Activated T-cell treated with anti-CD3 and anti-CD28 coated beads, Interleukin-2, amount 50 U/mL, for 72 hours (primary cell): ENCODE results near the gene LYPD6B. TPM values are rescaled to one million over a fixed set of nuclear protein-coding genes. Genes with fewer than 3 reads are reported as not detected.

Experiments used
- ATAC-seq, 2 donors: fragments of 150-1000 bp; cut with Tn5 transposase; replicated peaks in 1 of 2; 2 replicates each; pipeline ENCODE4 v1.10.0; 2021; ENCODE audit warnings: moderate library complexity in 2 of 2, mild to moderate bottlenecking in 1 of 2
- DNase-seq, 2 donors: peaks; one replicate each; pipeline ENCODE4 v3.0.0; 2021 to 2022; ENCODE audit warnings: mixed read lengths in 1 of 2
- H3K27ac Mint-ChIP-seq: one replicate; pipeline ENCODE4 v1.8.0; 2022; ENCODE audit warnings: mild to moderate bottlenecking, moderate library complexity, mixed read lengths
- H3K27me3 Mint-ChIP-seq: one replicate; pipeline ENCODE4 v1.8.0; 2022; ENCODE audit warnings: low read depth, mixed read lengths
- H3K36me3 Mint-ChIP-seq, 2 donors: one replicate each; pipeline ENCODE4 v1.8.0; 2022; ENCODE audit warnings: mixed read lengths in 2 of 2, mild to moderate bottlenecking in 1 of 2; ENCODE audit not compliant: insufficient read depth in 2 of 2
- H3K4me1 Mint-ChIP-seq: one replicate; pipeline ENCODE4 v1.8.0; 2022; ENCODE audit warnings: low read depth, mixed read lengths
- H3K4me3 Mint-ChIP-seq, 2 donors: one replicate each; pipeline ENCODE4 v1.8.0; 2022; ENCODE audit warnings: mild to moderate bottlenecking in 2 of 2, mixed read lengths in 2 of 2, moderate library complexity in 2 of 2
- H3K9me3 Mint-ChIP-seq, 2 donors: one replicate each; pipeline ENCODE4 v1.8.0; 2022; ENCODE audit warnings: mixed read lengths in 2 of 2
- total RNA-seq, 2 donors: library from RNA; stranded (reverse); gene quantifications; one replicate each; pipeline ENCODE4 v1.2.3, GENCODE V29; 2022

Gene LYPD6B
- total RNA-seq, 2 donors from 2014 or later = not detected

DNA sequence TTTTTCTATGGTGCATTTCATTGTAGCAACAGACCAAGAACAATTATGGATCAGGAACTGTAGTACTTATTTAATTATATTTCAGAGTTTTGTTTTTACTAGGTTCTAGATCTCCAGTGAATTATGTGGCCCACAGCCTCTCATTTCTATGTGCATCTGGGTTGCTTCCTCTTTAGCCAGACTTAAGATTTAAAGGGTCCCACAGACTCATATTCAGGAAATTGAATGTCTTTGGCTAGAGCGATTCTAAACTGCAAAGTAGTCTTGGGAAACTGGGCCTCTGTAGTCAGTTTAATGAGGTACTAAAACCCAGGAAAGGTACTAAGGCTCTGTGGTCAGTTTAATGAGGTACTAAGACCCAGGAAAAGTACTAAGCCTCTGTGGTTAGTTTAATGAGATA, 94.4 kb downstream of the LYPD6B start:
- no peak for ATAC-seq
- Mint-ChIP-seq H3K9me3 (no peaks in the 10 kb centered on the region), H3K36me3 (no peaks in the 10 kb centered on the region), H3K4me3 (no peak overlapping the region), H3K27ac (no peak overlapping the region), H3K27me3 (peaks cover 5% of the 10 kb centered on the region), H3K4me1 (no peaks in the 10 kb centered on the region)
- no peak for DNase-seq

DNA sequence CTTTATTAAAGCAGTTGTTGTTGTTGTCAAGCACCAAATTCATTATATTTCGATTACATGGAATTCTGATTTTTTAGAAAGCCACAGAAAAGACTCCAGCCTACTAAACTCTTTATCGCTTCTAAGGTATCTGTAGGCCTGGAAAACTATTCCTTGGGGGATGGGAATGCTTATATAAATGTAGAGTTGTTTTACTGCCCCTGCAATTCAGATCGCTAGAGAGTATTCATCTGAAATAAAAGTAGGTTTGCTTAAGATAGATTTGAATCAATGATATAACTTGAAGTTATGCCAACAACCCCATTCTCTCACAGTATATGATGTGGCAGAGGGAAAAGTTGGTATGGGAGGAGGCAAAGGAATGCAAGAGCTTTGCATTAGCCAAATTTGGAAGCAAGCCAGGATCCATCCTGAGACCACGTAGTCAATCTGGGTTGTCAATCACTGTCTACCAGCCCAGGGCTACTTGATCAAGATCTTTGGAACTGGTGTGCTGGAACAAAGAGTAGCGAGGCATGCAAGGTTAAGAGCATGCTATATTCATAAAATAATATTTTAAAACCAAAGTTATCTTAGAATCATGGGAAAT, 95.9 kb downstream of the LYPD6B start:
- H3K27me3 Mint-ChIP-seq = peaks cover 5% of the 10 kb centered on the region
- H3K36me3 Mint-ChIP-seq = no peaks in the 10 kb centered on the region
- H3K27ac Mint-ChIP-seq = no peak overlapping the region
- H3K9me3 Mint-ChIP-seq = no peaks in the 10 kb centered on the region
- H3K4me1 Mint-ChIP-seq = no peaks in the 10 kb centered on the region
- no peak for DNase-seq
- no peak overlapping the region for H3K4me3 Mint-ChIP-seq
- no peak for ATAC-seq

DNA sequence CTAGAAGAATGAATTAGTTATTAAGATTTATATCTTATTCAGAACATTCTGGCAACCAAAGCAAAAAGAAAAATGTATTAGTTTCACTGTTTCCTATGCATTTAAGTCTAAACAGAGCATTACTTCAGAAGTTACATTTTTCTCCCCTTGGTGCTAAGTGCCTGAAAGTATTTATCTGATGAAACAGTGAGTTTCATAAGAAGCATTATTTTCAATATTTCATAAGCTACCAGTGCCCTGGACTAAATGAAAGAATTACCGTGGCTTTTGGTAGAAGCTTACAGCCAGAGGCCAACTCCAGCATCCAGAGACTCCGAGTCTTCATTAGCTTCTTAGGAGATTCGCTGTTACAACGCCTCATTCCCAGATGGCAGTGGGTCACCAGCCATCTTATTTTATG, 97.6 kb downstream of the LYPD6B start:
- no peak for DNase-seq
- no peaks in the 10 kb centered on the region for H3K4me1 Mint-ChIP-seq
- H3K4me3 Mint-ChIP-seq = no peak overlapping the region
- H3K9me3 Mint-ChIP-seq = no peaks in the 10 kb centered on the region
- no peak for ATAC-seq
- H3K27me3 Mint-ChIP-seq = peaks cover 10% of the 10 kb centered on the region
- no peaks in the 10 kb centered on the region for H3K36me3 Mint-ChIP-seq
- no peak overlapping the region for H3K27ac Mint-ChIP-seq

DNA sequence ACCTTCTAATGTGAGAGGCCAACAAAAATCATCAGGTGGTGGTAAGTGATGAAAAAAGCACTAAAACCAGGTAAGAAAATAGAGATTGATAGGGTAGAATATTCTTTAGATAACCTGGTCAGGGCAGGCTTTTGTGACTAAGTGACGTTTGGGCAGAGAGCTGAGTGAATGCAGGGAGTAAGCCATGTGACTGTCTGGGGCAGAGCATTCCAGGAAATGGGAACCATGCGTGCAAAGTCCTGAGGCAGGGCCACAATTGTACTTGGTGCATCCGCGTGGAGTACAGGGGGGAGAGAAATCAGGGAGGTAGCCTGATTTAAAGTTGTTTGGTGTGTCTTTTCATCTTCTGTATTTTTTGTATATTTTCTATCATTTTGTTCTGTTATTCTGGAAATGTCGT, 102.5 kb downstream of the LYPD6B start:
- H3K4me1 Mint-ChIP-seq = no peaks in the 10 kb centered on the region
- H3K36me3 Mint-ChIP-seq = no peaks in the 10 kb centered on the region
- no peak overlapping the region for H3K4me3 Mint-ChIP-seq
- ATAC-seq = no peak
- DNase-seq = no peak
- H3K9me3 Mint-ChIP-seq = no peaks in the 10 kb centered on the region
- H3K27me3 Mint-ChIP-seq = peaks cover 32% of the 10 kb centered on the region
- H3K27ac Mint-ChIP-seq = no peak overlapping the region

DNA sequence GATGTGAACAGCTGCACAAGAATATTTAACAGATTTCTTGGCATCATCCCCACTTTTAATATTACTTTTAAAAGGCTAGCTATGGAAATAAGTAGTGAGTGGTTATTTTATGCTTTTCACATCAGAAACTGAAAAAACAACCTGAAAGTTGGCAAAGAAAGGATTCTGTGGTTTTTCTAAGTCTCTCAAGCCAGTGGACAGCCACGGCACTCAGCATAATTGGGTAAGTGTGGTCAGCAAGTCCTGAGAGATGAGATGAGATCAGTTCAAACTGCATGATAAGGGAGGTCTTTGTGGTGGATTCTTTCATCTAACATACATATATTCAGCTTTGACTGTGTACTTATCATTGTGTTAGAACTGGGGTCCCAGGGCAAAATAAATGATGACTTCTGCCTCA, 105.2 kb downstream of the LYPD6B start:
- Mint-ChIP-seq H3K27me3 (peaks cover 40% of the 10 kb centered on the region), H3K36me3 (no peaks in the 10 kb centered on the region), H3K9me3 (no peaks in the 10 kb centered on the region), H3K27ac (no peak overlapping the region), H3K4me1 (no peaks in the 10 kb centered on the region), H3K4me3 (no peak overlapping the region)
- no peak for ATAC-seq
- DNase-seq = no peak

DNA sequence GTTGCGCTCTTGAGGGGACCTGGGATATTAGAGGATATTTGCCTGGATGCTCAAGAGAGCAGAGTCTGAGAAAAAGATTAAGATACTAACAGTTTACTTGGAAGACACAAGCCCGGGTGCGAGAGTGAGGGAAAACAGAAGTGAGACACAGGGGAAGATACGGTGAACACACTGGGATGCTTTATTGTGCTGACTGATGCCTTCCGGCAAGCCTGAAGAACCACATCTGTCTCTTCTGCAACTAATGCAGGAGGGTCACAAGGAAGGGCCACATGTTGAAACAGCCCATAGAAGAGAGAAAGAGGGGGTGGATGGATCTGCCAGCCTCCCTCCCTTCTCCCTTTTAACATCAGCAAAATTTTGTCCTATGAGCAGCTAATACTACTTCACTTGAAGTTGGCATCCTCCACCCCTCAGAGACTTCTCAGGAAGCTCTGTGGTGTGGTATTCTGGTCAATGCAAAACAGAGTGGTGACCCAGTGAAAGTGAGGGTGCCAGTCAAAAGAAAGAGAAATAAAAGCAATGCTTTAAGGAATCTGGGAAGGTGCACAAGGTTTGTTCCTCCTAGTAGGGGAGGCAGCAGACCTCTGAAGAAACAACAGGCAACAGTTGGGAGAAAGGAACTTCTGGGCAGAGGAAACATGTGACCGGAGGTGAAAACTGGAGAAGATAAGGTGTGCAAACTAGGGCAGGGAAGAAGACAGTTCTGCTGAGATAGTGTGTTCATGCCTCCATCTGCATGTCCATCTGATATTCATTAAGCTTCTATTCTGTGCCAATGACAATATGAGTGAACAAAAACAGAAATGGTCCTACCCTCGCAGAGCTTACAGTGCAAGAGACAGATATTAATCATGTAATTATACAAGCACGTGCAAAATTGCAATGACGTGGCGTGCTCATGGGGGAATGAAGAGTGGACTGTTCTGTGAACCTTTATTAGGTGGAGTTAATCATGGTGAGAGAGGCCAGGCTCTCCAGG, 107.1 kb downstream of the LYPD6B start:
- Mint-ChIP-seq H3K4me1 (no peaks in the 10 kb centered on the region), H3K27me3 (peaks cover 39% of the 10 kb centered on the region), H3K36me3 (no peaks in the 10 kb centered on the region), H3K27ac (no peak overlapping the region), H3K9me3 (no peaks in the 10 kb centered on the region), H3K4me3 (no peak overlapping the region)
- no peak for ATAC-seq
- DNase-seq = no peak

DNA sequence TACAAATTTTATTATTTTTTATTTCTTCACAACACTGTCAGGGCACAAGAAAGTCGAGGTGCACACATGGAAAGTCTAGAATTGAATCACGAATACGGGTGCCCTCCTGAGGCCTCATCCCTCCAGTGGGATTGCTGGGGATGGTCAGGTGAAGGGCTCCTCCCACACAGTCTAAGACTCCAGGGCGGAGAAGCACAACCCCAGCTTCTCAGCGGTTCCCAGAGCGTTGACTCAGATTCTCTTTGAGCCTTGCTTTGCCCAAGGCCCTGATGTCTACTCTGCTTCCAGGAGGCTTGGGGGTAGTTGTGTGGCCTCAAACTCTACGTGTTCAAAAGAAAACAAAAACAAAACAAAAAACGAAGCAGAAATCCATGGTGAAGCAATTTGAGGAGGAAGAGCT, 108.4 kb downstream of the LYPD6B start:
- Mint-ChIP-seq H3K4me1 (no peaks in the 10 kb centered on the region), H3K27me3 (peaks cover 43% of the 10 kb centered on the region), H3K9me3 (no peaks in the 10 kb centered on the region), H3K27ac (no peak overlapping the region), H3K36me3 (no peaks in the 10 kb centered on the region), H3K4me3 (no peak overlapping the region)
- no peak for DNase-seq
- ATAC-seq = no peak

DNA sequence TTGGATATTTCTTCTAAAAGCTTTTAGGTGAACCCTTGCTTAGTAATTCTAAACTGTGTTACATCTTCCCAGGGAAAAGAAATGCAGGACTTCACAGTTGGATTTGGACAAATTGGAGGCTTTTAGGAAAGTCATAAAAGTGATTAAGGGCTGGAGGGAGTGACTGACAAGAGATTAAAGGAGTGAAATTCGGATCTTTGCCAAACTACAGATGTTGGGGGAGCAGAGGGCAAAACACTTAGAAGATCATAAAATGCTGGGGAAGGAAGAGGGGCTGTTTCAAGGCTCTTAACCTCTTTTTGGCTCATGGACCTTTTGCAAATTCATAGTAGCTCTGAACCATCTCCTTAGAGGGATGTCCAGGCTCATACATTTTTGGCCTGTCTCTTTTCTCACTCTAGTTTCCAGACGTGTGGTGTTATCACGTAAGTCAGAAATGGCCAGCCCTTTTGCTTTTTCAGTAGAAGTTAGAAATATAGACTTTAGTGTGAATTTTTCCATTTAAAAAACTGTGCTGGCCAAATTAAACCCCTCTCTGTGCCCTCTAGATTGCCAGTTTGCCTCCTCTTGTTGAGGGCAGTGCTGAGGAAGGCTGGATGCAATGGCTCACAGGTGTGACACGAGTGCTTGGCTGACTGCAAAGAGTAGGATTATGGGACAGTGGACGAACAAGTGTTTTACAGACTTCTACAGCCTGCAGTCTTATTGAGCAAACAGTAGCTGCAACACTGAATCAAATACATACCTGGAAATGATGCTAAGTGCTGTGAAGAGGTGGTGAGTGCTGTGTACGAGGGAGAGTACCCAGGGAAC, 109.9 kb downstream of the LYPD6B start:
- H3K27ac Mint-ChIP-seq = no peak overlapping the region
- no peak overlapping the region for H3K4me3 Mint-ChIP-seq
- no peaks in the 10 kb centered on the region for H3K9me3 Mint-ChIP-seq
- no peaks in the 10 kb centered on the region for H3K36me3 Mint-ChIP-seq
- DNase-seq = no peak
- no peak for ATAC-seq
- no peaks in the 10 kb centered on the region for H3K4me1 Mint-ChIP-seq
- peaks cover 46% of the 10 kb centered on the region for H3K27me3 Mint-ChIP-seq

DNA sequence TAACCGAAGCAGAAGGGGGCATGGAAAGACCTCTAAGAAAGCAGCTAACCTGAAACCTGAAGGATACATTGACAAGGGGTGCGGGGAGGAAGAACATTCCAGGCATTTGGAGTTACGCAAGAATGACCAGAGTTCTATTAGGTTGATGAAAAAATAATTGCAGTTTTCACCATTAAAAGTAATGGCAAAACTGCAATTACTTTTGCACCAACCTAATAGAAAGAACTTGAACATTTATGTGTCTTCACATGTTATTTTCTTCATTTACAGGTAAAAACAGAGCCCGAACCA, 110.5 kb downstream of the LYPD6B start:
- Mint-ChIP-seq H3K27ac (no peak overlapping the region), H3K4me1 (no peaks in the 10 kb centered on the region), H3K36me3 (no peaks in the 10 kb centered on the region), H3K4me3 (no peak overlapping the region), H3K9me3 (no peaks in the 10 kb centered on the region), H3K27me3 (peaks cover 50% of the 10 kb centered on the region)
- DNase-seq = no peak
- no peak for ATAC-seq

DNA sequence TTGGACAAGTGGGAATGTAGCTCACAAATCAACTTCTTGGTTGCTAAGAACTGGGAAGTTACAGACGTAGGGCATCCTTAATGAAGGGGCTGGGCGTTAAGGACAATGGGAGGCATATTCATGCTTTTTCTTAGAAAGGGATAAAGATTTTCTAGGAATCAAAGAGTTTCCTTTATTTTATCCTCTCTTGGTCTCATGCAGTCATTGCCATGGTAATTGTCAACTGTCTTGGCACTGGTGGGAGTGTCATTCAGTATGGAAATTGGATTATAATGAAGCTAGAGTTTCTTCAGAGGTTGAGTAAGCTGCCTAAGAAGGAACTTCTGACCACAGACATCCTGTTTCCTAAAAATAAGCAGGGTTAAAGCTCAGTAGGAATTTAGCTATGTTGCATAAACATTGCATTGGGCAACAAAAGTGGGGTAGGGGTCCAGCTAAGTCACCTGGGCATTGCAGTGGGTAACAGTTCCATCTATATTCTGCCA, 114.0 kb downstream of the LYPD6B start:
- no peak for ATAC-seq
- Mint-ChIP-seq H3K4me3 (no peak overlapping the region), H3K9me3 (no peaks in the 10 kb centered on the region), H3K4me1 (no peaks in the 10 kb centered on the region), H3K27ac (no peak overlapping the region), H3K27me3 (peaks cover 53% of the 10 kb centered on the region), H3K36me3 (no peaks in the 10 kb centered on the region)
- DNase-seq = no peak

DNA sequence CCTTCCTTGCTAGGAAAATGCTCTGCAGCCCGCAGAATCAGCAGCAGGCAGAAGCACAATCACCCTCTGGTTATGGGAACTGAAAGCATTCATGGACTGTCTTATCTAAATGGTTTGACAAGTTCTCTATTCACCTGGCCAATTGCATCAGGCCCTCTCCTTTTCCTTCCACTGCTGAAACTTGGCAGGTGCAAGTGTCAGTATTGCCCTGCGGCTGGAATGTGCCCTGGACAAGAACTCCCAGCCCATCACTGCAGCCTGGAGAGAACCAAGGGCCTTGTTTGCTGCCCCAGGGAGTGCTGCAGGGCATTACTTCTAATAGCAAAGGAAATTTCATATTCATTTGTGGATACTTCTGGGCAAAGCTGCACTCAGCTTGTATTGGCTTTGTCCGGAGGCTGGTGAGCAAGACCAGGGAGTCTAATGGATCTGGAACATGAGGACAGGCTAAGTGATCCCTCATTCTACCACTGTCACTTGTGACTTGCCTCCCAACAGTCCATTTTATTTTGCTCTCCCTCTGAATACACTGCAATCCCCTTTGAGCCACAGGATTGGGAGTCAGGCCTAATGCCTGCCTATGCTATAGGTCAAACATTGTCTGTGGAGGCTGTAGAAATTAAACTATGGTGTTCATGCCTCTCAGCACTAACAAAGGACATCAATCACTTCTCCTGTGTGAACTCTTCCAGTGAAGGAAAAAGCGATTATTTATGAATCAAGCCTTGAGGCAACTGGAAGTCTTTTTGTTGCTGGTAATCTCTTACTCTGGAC, 116.9 kb downstream of the LYPD6B start:
- Mint-ChIP-seq H3K27ac (no peak overlapping the region), H3K4me3 (no peak overlapping the region), H3K36me3 (no peaks in the 10 kb centered on the region), H3K27me3 (peaks cover 60% of the 10 kb centered on the region), H3K4me1 (peaks cover 2% of the 10 kb centered on the region), H3K9me3 (no peaks in the 10 kb centered on the region)
- DNase-seq = no peak
- no peak for ATAC-seq

DNA sequence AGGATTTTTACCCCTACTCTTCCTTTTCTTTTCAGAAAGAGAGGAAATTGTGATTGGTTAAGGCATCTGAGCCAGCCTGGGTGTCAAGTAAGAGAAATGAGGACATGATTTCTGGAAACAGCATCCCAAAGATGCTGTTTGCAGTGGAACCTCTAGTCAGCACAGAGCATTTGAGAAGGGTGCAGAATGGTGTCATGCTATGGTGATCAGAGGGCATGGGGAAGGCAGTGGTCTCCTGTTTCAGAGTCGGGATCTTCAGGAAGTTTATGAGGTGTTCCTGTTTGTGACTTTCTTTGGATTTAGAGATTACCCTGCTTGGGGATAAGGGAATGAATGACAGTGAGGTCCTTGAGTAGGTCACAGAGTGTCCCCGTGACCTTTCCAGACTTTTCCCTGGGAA, 117.5 kb downstream of the LYPD6B start:
- H3K27me3 Mint-ChIP-seq = peaks cover 66% of the 10 kb centered on the region
- DNase-seq = no peak
- ATAC-seq = no peak

More for the DNA sequence above, 117.5 kb downstream of the LYPD6B start:
- no peaks in the 10 kb centered on the region for H3K9me3 Mint-ChIP-seq
- H3K36me3 Mint-ChIP-seq = no peaks in the 10 kb centered on the region
- H3K4me3 Mint-ChIP-seq = no peak overlapping the region
- H3K27ac Mint-ChIP-seq = no peak overlapping the region
- H3K4me1 Mint-ChIP-seq = peaks cover 8% of the 10 kb centered on the region
